ENCODE measurements around the gene DYNC1I1.

Gene DYNC1I1

GRCh38 chr7:95972523-95972922 lies 200.2 kb downstream of the DYNC1I1 start:
- no peak for DNase-seq

GRCh38 chr7:95974108-95974507 lies 201.8 kb downstream of the DYNC1I1 start:
- DNase-seq = no peak

GRCh38 chr7:95976369-95977060 lies 204.2 kb downstream of the DYNC1I1 start:
- peak; percentile 63 for DNase-seq

GRCh38 chr7:95977994-95978393 lies 205.6 kb downstream of the DYNC1I1 start:
- no peak for DNase-seq

GRCh38 chr7:95980167-95980566 lies 207.8 kb downstream of the DYNC1I1 start:
- no peak for DNase-seq

GRCh38 chr7:95980706-95981105 lies 208.4 kb downstream of the DYNC1I1 start:
- no peak for DNase-seq

GRCh38 chr7:95986178-95986764 lies 213.9 kb downstream of the DYNC1I1 start:
- DNase-seq = no peak

- no peak for DNase-seq
Measured at GRCh38 chr7:95989301-95989700, 216.9 kb downstream of the DYNC1I1 start.

GRCh38 chr7:95993380-95993779 lies 221.0 kb downstream of the DYNC1I1 start:
- no peak for DNase-seq

- DNase-seq = no peak
Measured at GRCh38 chr7:95996174-95996573, 223.8 kb downstream of the DYNC1I1 start.

GRCh38 chr7:95996886-95997285 lies 224.5 kb downstream of the DYNC1I1 start:
- no peak for DNase-seq

- no peak for DNase-seq
Measured at GRCh38 chr7:95997632-95998031, 225.3 kb downstream of the DYNC1I1 start.

- no peak for DNase-seq
Measured at GRCh38 chr7:95999481-95999880, 227.1 kb downstream of the DYNC1I1 start.

- DNase-seq = peak; percentile 39
Measured at GRCh38 chr7:96004578-96004977, 232.2 kb downstream of the DYNC1I1 start.

- no peak for DNase-seq
Measured at GRCh38 chr7:96005271-96005670, 232.9 kb downstream of the DYNC1I1 start.

- DNase-seq = no peak
Measured at GRCh38 chr7:96009148-96009547, 236.8 kb downstream of the DYNC1I1 start.

GRCh38 chr7:96013836-96014235 lies 241.5 kb downstream of the DYNC1I1 start:
- no peak for DNase-seq

GRCh38 chr7:96014617-96015016 lies 242.3 kb downstream of the DYNC1I1 start:
- DNase-seq = no peak

- DNase-seq = no peak
Measured at GRCh38 chr7:96016056-96016586, 243.8 kb downstream of the DYNC1I1 start.

GRCh38 chr7:96016735-96017134 lies 244.4 kb downstream of the DYNC1I1 start:
- DNase-seq = no peak

GRCh38 chr7:96017877-96018276 lies 245.5 kb downstream of the DYNC1I1 start:
- DNase-seq = no peak

GRCh38 chr7:96021568-96021967 lies 249.2 kb downstream of the DYNC1I1 start:
- DNase-seq = no peak

- DNase-seq = no peak
Measured at GRCh38 chr7:96023387-96023786, 251.0 kb downstream of the DYNC1I1 start.

GRCh38 chr7:96026010-96026409 lies 253.7 kb downstream of the DYNC1I1 start:
- DNase-seq = no peak

GRCh38 chr7:96026611-96027010 lies 254.3 kb downstream of the DYNC1I1 start:
- DNase-seq = no peak

Measured in NCI-H2171 treated with DMSO at 0.1 percent for 48 hours (cell line).